Stimulated activated CD8-positive, alpha-beta memory T cell treated with anti-CD3 and anti-CD28 coated beads, Interleukin-7, amount 100 ng/mL, for 4 hours (primary cell): ENCODE data around the gene HELZ2.
"Not testable (repeated sequence)": the region's sequence is repeated elsewhere in the genome, so short reads cannot be mapped to it uniquely, and the experiment has no call there.

ENCODE experiments used
- DNase-seq, 2 donors: peaks; one replicate each; pipeline ENCODE4 v3.0.0-alpha.2; 2020; ENCODE audit warnings: low read depth in 2 of 2

The HELZ2 gene

GRCh38 chr20:63566395-63567135 lies 7.5 kb downstream of the HELZ2 start:
- no peak for DNase-seq

- no peak for DNase-seq
Observed at GRCh38 chr20:63565699-63566335, 8.2 kb downstream of the HELZ2 start.

- no peak for DNase-seq
Observed at GRCh38 chr20:63565021-63565698, 8.9 kb downstream of the HELZ2 start.

GRCh38 chr20:63564036-63564810 lies 9.8 kb downstream of the HELZ2 start:
- DNase-seq, result no peak

- no peak for DNase-seq
Observed at GRCh38 chr20:63563225-63563935, 10.7 kb downstream of the HELZ2 start.

GRCh38 chr20:63562461-63563224 lies 11.4 kb downstream of the HELZ2 start:
- no peak for DNase-seq

GRCh38 chr20:63561624-63562396 lies 12.2 kb downstream of the HELZ2 start:
- DNase-seq, result no peak

GRCh38 chr20:63560856-63561609 lies 13.0 kb downstream of the HELZ2 start:
- no peak for DNase-seq

- DNase-seq, result no peak
Observed at GRCh38 chr20:63560333-63560805, 13.7 kb downstream of the HELZ2 start.

- not testable (repeated sequence) for DNase-seq
Observed at GRCh38 chr20:63559485-63560332, 14.3 kb downstream of the HELZ2 start.

GRCh38 chr20:63558804-63559484 lies 15.1 kb downstream of the HELZ2 start:
- DNase-seq, result no peak

GRCh38 chr20:63557481-63557891 lies 16.6 kb downstream of the HELZ2 start:
- no peak for DNase-seq

GRCh38 chr20:63556873-63557478 lies 17.1 kb downstream of the HELZ2 start:
- no peak for DNase-seq

GRCh38 chr20:63555661-63556381 lies 18.2 kb downstream of the HELZ2 start:
- DNase-seq, result no peak

- DNase-seq, result no peak
Observed at GRCh38 chr20:63554361-63555278, 19.4 kb downstream of the HELZ2 start.
